NCI-H1092 (cell line): Measurements from ENCODE around the gene NUP210L.
"Not testable (repeated sequence)": the region's sequence is repeated elsewhere in the genome, so short reads cannot be mapped to it uniquely, and the experiment has no call there.

Experiments
- DNase-seq: peaks from one replicate; lab custom pipeline; 2025; lab: John Stamatoyannopoulos, UW

NUP210L gene

GRCh38 chr1:154097873-154098272 lies 57.0 kb downstream of the NUP210L start:
- no peak for DNase-seq

GRCh38 chr1:154095456-154096060 lies 59.3 kb downstream of the NUP210L start:
- no peak for DNase-seq

DNA sequence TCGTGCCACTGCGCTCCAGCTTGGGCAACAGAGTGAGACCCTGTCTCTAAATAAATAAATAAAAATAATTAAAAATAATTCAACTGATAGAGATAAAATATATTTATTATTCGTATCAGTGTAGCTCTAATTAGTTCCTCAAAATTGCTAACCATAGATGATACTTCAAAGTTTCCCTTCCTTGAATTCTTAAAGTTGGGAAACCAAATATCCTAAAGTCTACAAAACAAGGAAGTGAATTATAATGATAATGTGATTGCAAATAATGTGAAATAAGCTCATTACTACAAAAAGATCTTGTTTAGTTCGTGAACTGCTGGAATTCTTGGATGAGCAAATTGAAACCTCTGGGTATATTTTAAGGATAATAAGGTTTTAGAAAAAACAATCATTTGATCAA lies 60.5 kb downstream of the NUP210L start:
- no peak for DNase-seq

DNA sequence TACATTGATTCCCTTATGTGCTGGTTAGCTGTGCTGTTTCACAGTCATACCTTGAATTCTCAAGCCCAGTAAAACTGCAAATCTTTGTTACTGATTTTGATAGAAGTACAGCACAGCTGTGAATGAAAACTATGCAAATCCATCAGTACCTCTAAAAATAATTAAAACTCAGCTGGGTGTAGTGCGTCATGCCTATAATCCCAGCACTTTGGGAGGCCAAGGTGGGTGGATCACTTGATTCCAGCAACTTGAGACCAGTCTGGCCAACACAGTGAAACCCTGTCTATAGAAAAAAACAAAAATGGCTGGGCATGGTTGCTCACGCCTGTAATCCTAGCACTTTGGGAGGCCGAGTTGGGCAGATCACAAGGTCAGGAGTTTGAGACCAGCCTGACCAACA lies 61.2 kb downstream of the NUP210L start:
- no peak for DNase-seq

DNA sequence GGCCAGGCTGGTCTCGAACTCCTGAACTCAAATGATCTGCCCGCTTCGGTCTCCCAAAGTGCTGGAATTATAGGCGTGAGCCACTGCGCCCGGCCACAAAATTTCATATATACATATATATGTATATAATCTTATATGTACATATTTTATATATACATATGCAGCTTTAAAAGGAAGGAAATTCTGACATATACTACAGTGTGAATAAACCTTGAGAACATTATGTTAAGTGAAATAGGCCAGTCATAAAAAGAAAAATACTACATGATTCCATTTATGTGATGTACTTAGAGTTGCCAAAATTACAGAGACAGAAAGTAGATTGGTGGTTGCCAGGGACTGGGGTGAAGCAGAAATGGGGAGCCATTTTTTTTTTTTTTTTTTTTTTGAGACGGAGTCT lies 63.2 kb downstream of the NUP210L start:
- no peak for DNase-seq

DNA sequence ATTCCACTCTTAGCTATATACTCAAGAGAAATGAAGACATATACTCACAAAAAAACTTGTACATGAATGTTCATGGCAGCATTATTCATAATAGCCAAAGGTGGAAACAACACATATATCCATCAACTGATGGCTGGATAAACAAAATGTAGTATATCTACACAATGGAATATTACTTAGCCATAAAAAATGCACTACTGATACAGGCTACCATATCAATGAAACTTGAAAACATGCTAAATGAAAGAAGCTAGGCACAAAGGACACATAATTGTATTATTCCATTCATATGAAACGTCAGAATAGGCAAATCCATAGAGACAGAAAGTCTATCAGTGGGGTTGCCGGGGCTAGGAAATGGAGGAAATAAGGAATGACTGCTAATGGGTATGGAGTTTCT lies 67.3 kb downstream of the NUP210L start:
- DNase-seq, result no peak

- DNase-seq, result not testable (repeated sequence)
These were observed 71.8 kb downstream of the NUP210L start for GRCh38 chr1:154083057-154083456.

- DNase-seq, result no peak
These were observed 73.3 kb downstream of the NUP210L start for GRCh38 chr1:154081386-154082126.

- DNase-seq, result no peak
These were observed 78.5 kb downstream of the NUP210L start for GRCh38 chr1:154076413-154076812.

GRCh38 chr1:154075746-154076145 lies 79.1 kb downstream of the NUP210L start:
- no peak for DNase-seq

DNA sequence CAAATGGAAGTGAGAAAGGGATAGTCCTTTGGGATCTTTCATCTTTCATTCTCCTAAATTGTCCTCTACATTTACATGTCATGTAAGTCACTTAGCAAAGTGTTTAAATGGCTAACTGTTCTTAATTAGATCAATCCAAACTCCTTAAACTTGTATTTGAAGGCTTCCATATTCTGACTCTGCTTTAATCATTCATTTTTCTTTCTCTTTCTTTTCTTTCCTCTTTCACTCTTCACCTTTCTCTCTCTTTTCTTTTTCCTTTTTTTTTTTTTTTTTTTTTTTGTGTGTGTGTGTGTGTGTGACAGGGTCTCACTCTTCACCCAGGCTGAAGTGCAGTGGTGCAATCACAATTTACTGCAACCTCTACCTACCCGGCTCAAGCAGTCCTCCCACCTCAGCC lies 92.6 kb downstream of the NUP210L start:
- no peak for DNase-seq

DNA sequence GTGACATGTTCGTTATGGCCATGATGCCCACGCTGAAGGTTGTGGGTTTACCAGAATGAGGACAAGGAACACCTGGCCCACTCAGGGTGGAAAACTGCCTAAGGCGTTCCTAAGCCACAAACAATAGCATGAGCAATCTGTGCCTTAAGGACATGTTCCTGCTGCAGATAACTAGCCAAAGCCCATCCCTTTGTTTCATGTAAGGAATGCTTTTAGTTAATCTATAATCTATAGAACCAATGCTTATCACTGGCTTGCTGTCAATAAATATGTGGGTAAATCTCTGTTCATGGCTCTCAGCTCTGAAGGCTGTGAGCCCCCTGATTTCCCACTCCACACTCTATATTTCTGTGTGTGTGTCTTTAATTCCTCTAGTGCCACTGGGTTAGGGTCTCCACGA lies 107.4 kb downstream of the NUP210L start:
- DNase-seq, result not testable (repeated sequence)

DNA sequence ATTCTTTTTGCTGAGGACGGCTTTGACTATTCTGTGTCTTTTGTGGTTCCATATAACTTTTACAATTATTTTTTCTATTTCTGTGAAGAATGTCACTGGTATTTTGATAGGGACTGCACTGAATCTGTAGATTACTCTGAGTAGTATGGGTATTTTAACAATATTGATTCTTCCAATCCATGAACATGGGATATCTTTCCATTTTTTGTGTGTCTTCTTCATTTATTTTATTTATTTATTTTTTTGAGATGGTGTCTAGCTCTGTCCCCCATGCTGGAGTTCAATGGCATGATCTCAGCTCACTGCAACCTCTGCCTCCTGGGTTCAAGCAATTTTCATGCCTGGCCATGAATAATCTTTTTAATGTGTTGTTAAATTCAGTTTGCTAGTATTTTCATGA lies 121.2 kb downstream of the NUP210L start:
- DNase-seq, result not testable (repeated sequence)

DNA sequence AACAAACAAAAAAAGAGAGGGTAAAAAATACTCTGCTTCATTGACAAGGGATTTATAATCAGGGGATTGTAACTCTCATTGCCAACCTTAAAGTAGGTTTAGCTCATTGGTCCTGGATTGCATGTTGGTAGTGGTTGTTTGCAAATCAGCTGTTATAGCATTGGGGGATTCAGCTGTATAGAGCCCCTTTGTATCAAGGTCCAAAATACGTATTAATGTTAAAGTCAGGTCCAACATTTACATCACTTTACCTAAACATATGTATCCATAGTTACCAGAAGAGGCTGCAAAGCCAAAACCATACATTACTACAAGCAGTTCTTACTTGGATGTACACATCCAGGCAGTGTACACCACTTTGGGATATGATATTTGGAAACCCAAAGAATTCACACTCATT lies 134.9 kb downstream of the NUP210L start:
- DNase-seq, result no peak

- no peak for DNase-seq
These were observed 135.6 kb downstream of the NUP210L start for GRCh38 chr1:154019269-154019668.

GRCh38 chr1:154014154-154014907 lies 140.5 kb downstream of the NUP210L start:
- no peak for DNase-seq

- not testable (repeated sequence) for DNase-seq
These were observed 142.3 kb downstream of the NUP210L start for GRCh38 chr1:154012543-154012942.

GRCh38 chr1:154012129-154012528 lies 142.7 kb downstream of the NUP210L start:
- no peak for DNase-seq

GRCh38 chr1:154006136-154006535 lies 148.7 kb downstream of the NUP210L start:
- DNase-seq, result no peak

DNA sequence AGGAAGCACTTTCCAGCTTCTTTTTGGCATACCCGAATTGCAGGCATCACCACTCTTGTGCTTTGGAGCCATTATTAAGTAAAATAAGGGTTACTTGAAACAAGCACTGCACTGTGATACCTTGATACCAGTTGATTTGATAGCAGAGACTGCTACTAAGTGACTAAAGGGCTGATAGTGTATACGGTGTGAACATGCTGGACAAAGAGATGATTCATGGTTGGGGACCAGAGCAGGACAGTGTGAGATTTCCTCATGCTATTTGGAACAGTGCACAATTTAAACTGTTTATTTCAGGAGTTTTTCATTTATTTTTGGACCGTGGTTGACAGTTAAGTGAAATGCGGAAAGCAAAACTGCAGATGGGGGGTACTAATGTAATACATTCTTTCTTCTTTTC lies 154.5 kb downstream of the NUP210L start:
- no peak for DNase-seq

- DNase-seq, result not testable (repeated sequence)
These were observed 158.0 kb downstream of the NUP210L start for GRCh38 chr1:153996882-153997281.

DNA sequence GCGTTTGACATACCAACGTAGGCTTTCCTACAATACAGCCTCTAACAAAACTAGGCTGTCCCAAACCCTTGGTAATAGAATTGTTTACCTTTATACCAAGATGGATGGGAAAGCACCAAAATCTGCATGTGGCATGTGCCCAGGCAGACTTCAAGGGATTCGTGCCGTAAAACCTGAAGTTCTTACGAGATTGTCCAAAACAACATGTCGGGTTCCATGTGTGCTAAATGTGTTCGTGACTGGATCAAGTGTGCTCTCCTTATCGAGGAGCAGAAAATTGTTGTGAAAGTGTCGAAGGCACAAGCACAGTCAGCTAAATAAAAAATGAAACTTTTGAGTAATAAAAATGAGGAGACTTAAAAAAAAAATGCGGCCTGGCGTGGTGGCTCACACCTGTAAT lies 159.2 kb downstream of the NUP210L start:
- DNase-seq, result no peak

DNA sequence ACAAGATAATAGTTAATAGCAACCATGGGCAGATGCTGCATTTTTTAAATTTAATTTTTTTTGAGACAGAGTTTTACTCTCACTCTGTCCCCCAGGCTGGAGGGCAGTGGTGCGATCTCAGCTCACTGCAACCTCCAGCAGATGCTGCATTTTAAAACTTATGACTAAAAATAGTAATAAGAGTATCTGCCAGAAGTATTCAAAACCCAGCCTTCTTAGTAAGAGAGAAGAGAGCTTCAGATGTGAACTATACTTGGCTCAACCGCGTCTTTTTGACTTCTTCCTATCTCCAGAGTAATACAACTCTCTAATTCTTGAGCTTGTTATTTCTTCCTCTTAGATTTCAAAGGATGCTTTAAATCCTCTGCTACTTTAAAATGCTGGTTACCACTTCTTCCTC lies 159.7 kb downstream of the NUP210L start:
- DNase-seq, result no peak
